HG03575 (cell line): ENCODE results near the gene ZIM2.

Source experiments
- ATAC-seq: cut with Tn5 transposase; IDR thresholded peaks from one replicate; pipeline ENCODE4 v1.9.1; 2021; ENCODE audit not compliant: unreplicated experiment, insufficient number of reproducible peaks, low FRiP score; ENCODE audit errors: extremely low read depth

Gene ZIM2

GRCh38 chr19:56841193-56841543, 642 bp upstream of the ZIM2 start:
- no peak for ATAC-seq

- no peak for ATAC-seq
Measured at GRCh38 chr19:56839652-56840450, 675 bp downstream of the ZIM2 start.

GRCh38 chr19:56838909-56839651, 1.4 kb downstream of the ZIM2 start:
- no peak for ATAC-seq

- no peak for ATAC-seq
Measured at GRCh38 chr19:56838024-56838908, 2.3 kb downstream of the ZIM2 start.

- no peak for ATAC-seq
Measured at GRCh38 chr19:56837492-56838023, 3.0 kb downstream of the ZIM2 start.

GRCh38 chr19:56837004-56837403, 3.5 kb downstream of the ZIM2 start:
- ATAC-seq = no peak

GRCh38 chr19:56836059-56836458, 4.5 kb downstream of the ZIM2 start:
- ATAC-seq = no peak

- no peak for ATAC-seq
Measured at GRCh38 chr19:56835401-56835800, 5.1 kb downstream of the ZIM2 start.

- ATAC-seq = no peak
Measured at GRCh38 chr19:56834564-56835375, 5.8 kb downstream of the ZIM2 start.

GRCh38 chr19:56832352-56832928, 8.1 kb downstream of the ZIM2 start:
- no peak for ATAC-seq

GRCh38 chr19:56831255-56831654, 9.3 kb downstream of the ZIM2 start:
- no peak for ATAC-seq

GRCh38 chr19:56829596-56829995, 10.9 kb downstream of the ZIM2 start:
- ATAC-seq = no peak

- no peak for ATAC-seq
Measured at GRCh38 chr19:56827708-56828107, 12.8 kb downstream of the ZIM2 start.

GRCh38 chr19:56823956-56824355, 16.6 kb downstream of the ZIM2 start:
- no peak for ATAC-seq

GRCh38 chr19:56823417-56823816, 17.1 kb downstream of the ZIM2 start:
- ATAC-seq = no peak

- no peak for ATAC-seq
Measured at GRCh38 chr19:56822755-56823154, 17.8 kb downstream of the ZIM2 start.

GRCh38 chr19:56821675-56822074, 18.9 kb downstream of the ZIM2 start:
- no peak for ATAC-seq

GRCh38 chr19:56821209-56821608, 19.3 kb downstream of the ZIM2 start:
- ATAC-seq = no peak
